Measurements from ENCODE around the gene MORN1. TPM values are rescaled to one million over a fixed set of nuclear protein-coding genes. Genes with fewer than 3 reads are reported as not detected.

The MORN1 gene
- total and polyA plus RNA-seq, 12 donors: 1.2 to 7.6 (median 5.2) TPM

DNA sequence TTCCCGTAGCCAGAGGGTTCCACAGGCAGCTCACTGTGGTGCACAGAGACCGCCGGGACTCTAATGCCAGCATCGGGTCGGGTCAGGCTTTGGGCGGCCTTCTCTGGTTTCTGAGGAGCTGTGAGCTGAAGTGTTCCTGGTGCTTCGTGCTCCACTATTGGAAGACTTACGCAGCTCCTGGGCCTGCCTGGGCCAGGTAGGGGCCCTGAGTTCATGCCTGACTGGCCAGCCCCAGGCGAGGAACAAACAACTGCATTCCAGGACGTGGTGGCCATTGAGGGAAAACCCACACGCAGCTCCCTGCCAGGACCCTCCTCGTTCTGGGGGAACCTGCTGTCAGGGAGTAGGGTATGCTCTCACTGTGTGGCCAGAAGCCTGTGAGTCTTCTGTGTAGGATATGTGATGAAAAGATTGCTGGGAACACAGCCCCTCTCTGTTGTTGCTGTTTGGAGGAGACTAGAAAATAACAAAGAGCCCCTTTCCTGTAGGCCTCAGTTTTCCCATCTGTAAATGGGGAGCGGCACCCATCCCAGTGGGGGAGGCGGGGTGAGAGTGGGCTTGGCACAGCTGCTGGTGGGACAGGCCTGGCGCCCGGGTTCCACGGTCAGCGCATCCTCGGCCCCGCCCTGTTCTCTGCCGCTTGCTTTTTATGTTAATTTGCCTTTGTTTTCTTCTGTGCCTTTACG lies 8.7 kb upstream of the MORN1 start:
- H3K27ac ChIP-seq: no peak overlapping the region
- no peak for ATAC-seq

DNA sequence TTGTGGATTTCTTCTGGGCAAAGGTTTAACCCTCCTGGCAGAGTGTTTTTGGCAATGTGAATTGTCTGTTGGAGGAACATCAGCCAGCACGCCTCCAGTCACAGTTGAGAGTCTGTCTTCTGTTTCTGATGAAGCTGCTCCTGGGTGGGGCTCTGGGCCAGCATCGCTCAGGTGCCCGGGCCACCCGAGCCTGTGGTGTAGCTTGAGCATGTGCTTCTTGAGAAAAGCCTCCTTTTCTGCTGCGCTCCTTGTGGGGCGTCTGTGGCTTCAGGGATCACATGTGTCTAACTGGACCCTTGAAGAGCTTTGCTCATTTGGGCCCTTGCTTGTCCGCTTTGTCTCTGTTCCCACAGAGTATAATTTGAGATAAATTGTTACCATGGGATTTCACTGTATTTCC lies 7.5 kb upstream of the MORN1 start:
- DNase-seq: no peak
- Histone ChIP-seq H3K4me3 (no peak overlapping the region), H3K27ac (no peak overlapping the region), H3K9me3 (no peaks in the 10 kb centered on the region), H3K36me3 (peaks cover 0 to 98% (median 65%) of the 10 kb centered on the region in 9 donors), H3K4me1 (peaks cover 0 to 16% (median 4%) of the 10 kb centered on the region in 9 donors), H3K27me3 (no peaks in the 10 kb centered on the region)
- TF ChIP-seq, protein P1, sequence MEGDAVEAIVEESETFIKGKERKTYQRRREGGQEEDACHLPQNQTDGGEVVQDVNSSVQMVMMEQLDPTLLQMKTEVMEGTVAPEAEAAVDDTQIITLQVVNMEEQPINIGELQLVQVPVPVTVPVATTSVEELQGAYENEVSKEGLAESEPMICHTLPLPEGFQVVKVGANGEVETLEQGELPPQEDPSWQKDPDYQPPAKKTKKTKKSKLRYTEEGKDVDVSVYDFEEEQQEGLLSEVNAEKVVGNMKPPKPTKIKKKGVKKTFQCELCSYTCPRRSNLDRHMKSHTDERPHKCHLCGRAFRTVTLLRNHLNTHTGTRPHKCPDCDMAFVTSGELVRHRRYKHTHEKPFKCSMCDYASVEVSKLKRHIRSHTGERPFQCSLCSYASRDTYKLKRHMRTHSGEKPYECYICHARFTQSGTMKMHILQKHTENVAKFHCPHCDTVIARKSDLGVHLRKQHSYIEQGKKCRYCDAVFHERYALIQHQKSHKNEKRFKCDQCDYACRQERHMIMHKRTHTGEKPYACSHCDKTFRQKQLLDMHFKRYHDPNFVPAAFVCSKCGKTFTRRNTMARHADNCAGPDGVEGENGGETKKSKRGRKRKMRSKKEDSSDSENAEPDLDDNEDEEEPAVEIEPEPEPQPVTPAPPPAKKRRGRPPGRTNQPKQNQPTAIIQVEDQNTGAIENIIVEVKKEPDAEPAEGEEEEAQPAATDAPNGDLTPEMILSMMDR (IDR thresholded peaks at IDR 0.05): no peak
- intact Hi-C loops (cut with DNase I): no loop called here
- no peak for ATAC-seq
- WGBS, 2 donors: 89 to 93% methylated on average over 7 of the region's 7 CpGs

More for the DNA sequence above, 8.7 kb upstream of the MORN1 start:
- H3K9me3 ChIP-seq: no peaks in the 10 kb centered on the region
- no peak overlapping the region for H3K4me3 ChIP-seq
- intact Hi-C loops (cut with DNase I): no loop called here
- TF ChIP-seq, protein P1 (IDR thresholded peaks at IDR 0.05): no peak
- peaks cover 0 to 5% (median 0%) of the 10 kb centered on the region in 9 donors for H3K4me1 ChIP-seq
- H3K27me3 ChIP-seq: no peaks in the 10 kb centered on the region
- H3K36me3 ChIP-seq: peaks cover 0 to 98% (median 76%) of the 10 kb centered on the region in 9 donors
- 93 to 94% methylated on average over 22 of the region's 22 CpGs for WGBS, 2 donors
- no peak for DNase-seq

DNA sequence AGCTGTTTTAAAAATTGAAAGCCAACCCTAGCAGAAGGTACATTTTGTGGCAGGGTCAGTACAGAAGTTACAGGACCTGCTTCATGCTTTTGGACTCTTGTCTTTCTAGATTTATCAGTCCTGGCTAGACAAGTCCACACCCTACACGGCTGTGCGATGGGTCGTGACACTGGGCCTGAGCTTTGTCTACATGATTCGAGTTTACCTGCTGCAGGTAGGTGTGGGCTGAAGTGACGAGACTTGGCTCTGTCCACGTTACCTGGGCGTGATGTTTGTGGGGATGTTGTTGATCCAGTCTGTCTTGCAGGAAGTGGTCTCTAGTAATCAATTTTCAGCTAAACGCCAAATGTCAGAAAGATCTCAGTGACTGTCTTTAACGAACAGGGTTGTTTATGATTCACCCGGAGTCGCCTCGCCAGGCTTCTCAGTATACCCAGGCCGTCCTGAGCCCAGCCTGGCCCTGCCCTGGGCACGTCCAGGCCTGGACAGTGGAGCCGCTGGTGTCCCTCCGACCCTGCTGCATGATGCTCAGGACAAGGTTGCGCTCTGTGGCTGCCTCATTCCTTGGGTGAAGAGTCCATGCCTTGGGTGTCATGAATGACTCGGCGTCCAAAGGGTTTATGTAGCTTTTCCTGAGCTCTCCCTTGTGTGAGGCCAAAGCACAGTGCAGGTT lies 5.8 kb upstream of the MORN1 start:
- H3K27ac ChIP-seq: no peak overlapping the region
- H3K9me3 ChIP-seq: no peaks in the 10 kb centered on the region
- WGBS, 2 donors: 91 to 92% methylated on average over 19 of the region's 19 CpGs
- no peaks in the 10 kb centered on the region for H3K27me3 ChIP-seq
- TF ChIP-seq, protein P1 (IDR thresholded peaks at IDR 0.05): no peak
- peaks cover 0 to 89% (median 54%) of the 10 kb centered on the region in 9 donors for H3K36me3 ChIP-seq
- ATAC-seq: no peak
- intact Hi-C loops (cut with DNase I): no loop called here
- H3K4me3 ChIP-seq: no peak overlapping the region
- DNase-seq: no peak
- peaks cover 9 to 33% (median 19%) of the 10 kb centered on the region in 9 donors for H3K4me1 ChIP-seq

DNA sequence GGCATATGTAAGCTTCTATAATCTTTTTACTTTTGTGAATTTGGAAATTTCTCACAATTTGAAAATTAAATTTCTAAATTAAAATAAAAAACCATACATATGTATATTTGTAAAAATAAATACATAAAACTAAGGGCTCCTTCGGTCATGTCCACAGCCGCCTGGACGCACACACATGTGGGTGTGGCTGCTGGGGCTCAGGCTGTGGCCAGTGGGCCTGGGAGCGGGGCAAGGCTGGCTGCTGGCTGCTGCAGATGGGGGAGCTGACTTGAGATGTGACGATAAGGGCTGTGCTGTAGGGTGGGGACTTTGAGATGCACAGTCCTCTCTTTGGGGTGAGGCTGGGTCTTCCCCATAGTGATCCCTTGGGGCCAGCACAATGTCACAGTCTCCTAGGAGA lies 5.1 kb upstream of the MORN1 start:
- Histone ChIP-seq H3K4me3 (no peak overlapping the region), H3K4me1 (peaks cover 9 to 34% (median 20%) of the 10 kb centered on the region in 9 donors), H3K36me3 (peaks cover 0 to 82% (median 48%) of the 10 kb centered on the region in 9 donors), H3K27me3 (no peaks in the 10 kb centered on the region), H3K9me3 (no peaks in the 10 kb centered on the region), H3K27ac (no peak overlapping the region)
- 92 to 93% methylated on average over 5 of the region's 5 CpGs for WGBS, 2 donors
- DNase-seq (no peak), ATAC-seq (no peak)
- intact Hi-C loops (cut with DNase I): no loop called here
- TF ChIP-seq, protein P1 (IDR thresholded peaks at IDR 0.05): no peak
